Uterus (tissue), 4 donors: Measurements from ENCODE around the gene PDPN. TPM values are rescaled to one million over a fixed set of nuclear protein-coding genes. Genes with fewer than 3 reads are reported as not detected.

ENCODE experiments used
- DNase-seq, 2 donors: peaks; one replicate each; pipeline ENCODE4 v3.0.0-alpha.2; 2019 to 2020
- H3K27ac ChIP-seq, 2 donors: fragments of 200-600 bp; sonication (generic); 1 replicate in 1 of 2; 2 replicates in 1 of 2; pipeline ENCODE4 v1.5.1; 2016 to 2018
- H3K27me3 ChIP-seq, 2 donors: fragments of 200-600 bp; sonication (generic); one replicate each; pipeline ENCODE4 v1.5.1; 2018 to 2019; ENCODE audit warnings: control low read depth in 1 of 2
- H3K36me3 ChIP-seq, 2 donors: fragments of 200-600 bp; sonication (generic); one replicate each; pipeline ENCODE4 v1.5.1; 2019; ENCODE audit warnings: control low read depth in 1 of 2
- H3K4me1 ChIP-seq, 2 donors: fragments of 200-600 bp; sonication (generic); one replicate each; pipeline ENCODE4 v1.5.1; 2018 to 2019; ENCODE audit warnings: control low read depth in 1 of 2
- H3K4me3 ChIP-seq, 2 donors: fragments of 200-600 bp; sonication (generic); 1 replicate in 1 of 2; 2 replicates in 1 of 2; pipeline ENCODE4 v1.5.1; 2018 to 2019; ENCODE audit warnings: mild to moderate bottlenecking in 1 of 2
- H3K9me3 ChIP-seq, 2 donors: fragments of 200-600 bp; sonication (generic); one replicate each; pipeline ENCODE4 v1.5.1; 2019; ENCODE audit warnings: control low read depth in 1 of 2
- CTCF ChIP-seq, 4 experiments: fragments of 200-600 bp in 2 of 4; fragments of 450-650 bp in 2 of 4; sonication (generic) in 2 of 4; IDR thresholded peaks; one replicate each; pipeline ENCODE4 v1.5.1; 2016 to 2019; ENCODE audit warnings: antibody characterized with exemption in 4 of 4, mild to moderate bottlenecking in 2 of 4, moderate library complexity in 1 of 4
- POLR2A ChIP-seq, 2 donors: fragments of 450-650 bp; IDR thresholded peaks; one replicate each; pipeline ENCODE4 v1.6.1; 2016; ENCODE audit warnings: antibody characterized with exemption in 2 of 2, mild to moderate bottlenecking in 1 of 2, moderate library complexity in 1 of 2
- intact Hi-C: fragments of 100-400 bp; cut with DNase I; formaldehyde crosslinking; loops from one replicate; pipeline ENCODE4 v1.15.1; 2023; ENCODE audit warnings: low total_unique reads
- total RNA-seq, 4 donors: library from RNA; depleted of rRNA in 3 of 4; stranded (reverse); fragments of >200 nt in 3 of 4; gene quantifications; one replicate each; pipeline versions ENCODE4 v1.1.0 to v1.2.4, GENCODE V29; 2014 to 2023
- donor health status: DM: yes; HTN: yes; CAD: no.

PDPN gene
- 10 to 100 TPM; 17.7 to 50.0 (median 30.7) TPM for total RNA-seq

DNA sequence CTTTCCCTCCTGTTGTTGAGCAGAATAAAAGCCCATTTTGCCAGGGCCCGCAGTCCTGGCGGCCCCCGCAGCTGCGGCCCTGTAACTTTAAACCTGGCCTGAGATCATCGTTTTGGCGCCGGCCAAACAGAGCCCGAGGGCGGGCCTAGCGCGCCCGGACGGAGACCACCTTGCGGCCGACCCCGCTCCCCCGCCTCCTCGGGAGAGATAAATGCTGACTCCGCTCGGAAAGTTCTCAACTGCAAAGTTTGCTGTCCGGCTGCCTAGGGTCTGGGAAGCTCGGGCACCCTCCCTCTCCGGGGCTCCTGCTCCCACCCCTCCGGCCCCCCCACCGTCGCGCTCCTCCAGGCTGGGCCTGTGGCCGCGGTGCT is at the start of gene PDPN:
TSS of gene PDPN (plus strand) at position 238 of the 371 bp plus-strand sequence. CDS start 202 bp downstream, outside the sequence.
- peak within 1 kb of the TSS; percentile 57 to 64 for H3K4me3 ChIP-seq
- intact Hi-C loops = no loop called here

GRCh38 chr1:13535227-13535626 is 48.4 kb upstream of the PDPN start:
- intact Hi-C loops = no loop called here
- TF ChIP-seq POLR2A (IDR thresholded peaks at IDR 0.05) = no peak
- Histone ChIP-seq H3K4me3 (no peak overlapping the region), H3K27ac (no peak overlapping the region), H3K4me1 (no peaks in the 10 kb centered on the region), H3K36me3 (no peaks in the 10 kb centered on the region), H3K9me3 (no peaks in the 10 kb centered on the region), H3K27me3 (no peaks in the 10 kb centered on the region)
- DNase-seq = no peak

More for the DNA sequence above, at the start of gene PDPN:
- H3K9me3 ChIP-seq = no peaks in the 10 kb centered on the region
- H3K27ac ChIP-seq = peak within 1 kb of the TSS; percentile 78 to 89
- H3K36me3 ChIP-seq = peaks cover 0 to 2% of the 10 kb centered on the region in 2 donors
- H3K27me3 ChIP-seq = no peaks in the 10 kb centered on the region
- H3K4me1 ChIP-seq = no peaks in the 10 kb centered on the region
- DNase-seq = peak; percentile 77 to 79
- TF ChIP-seq POLR2A (IDR thresholded peaks at IDR 0.05) (peak; percentile 32 to 41), CTCF (IDR thresholded peaks at IDR 0.05) (no peak)

DNA sequence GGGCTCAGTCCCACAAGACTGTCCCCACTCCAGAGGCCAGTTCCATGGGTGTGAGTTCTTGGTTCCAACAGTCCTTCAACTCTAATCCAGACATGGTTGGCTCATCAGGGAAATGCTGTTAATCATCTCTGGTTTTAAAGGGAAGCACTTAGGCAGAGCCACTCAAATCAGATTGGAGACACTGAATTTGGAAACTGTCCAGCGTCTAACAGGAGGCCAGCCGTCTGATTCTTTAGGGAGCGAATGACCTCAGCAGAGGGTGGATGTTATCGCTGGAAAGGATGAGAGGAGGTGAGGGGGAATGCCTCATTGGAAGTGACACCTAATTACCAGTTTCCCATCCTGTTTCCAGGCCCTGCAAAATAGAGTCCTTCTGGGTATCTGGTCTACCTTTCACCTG is 47.1 kb upstream of the PDPN start:
- intact Hi-C loops = no loop called here
- H3K27ac ChIP-seq = no peak overlapping the region
- no peak for DNase-seq
- H3K4me3 ChIP-seq = no peak overlapping the region
- H3K36me3 ChIP-seq = no peaks in the 10 kb centered on the region
- H3K27me3 ChIP-seq = no peaks in the 10 kb centered on the region
- no peaks in the 10 kb centered on the region for H3K9me3 ChIP-seq
- TF ChIP-seq POLR2A (IDR thresholded peaks at IDR 0.05) (no peak), CTCF (IDR thresholded peaks at IDR 0.05) (no peak)
- H3K4me1 ChIP-seq = no peaks in the 10 kb centered on the region

DNA sequence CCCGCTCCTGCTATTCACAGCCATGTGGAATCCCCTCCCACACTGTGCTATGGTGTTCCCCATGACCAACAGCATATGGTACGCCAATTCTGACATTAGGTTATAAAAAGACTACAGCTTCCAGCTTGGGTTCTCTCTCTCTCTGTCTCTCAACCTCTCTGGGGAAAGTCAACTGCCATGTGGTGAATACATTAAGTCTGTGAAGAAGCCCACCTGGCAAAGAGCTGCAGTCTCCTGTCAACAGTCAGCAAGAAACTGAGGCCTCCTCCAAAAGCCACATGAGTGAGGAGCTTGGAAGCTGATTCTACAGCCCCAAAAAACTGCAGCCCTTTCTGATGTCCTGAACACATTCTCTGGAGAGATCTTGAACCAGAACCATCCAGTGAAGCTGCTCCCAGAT is 44.8 kb upstream of the PDPN start:
- Histone ChIP-seq H3K27me3 (no peaks in the 10 kb centered on the region), H3K4me1 (no peaks in the 10 kb centered on the region), H3K9me3 (no peaks in the 10 kb centered on the region), H3K4me3 (no peak overlapping the region), H3K27ac (no peak overlapping the region), H3K36me3 (no peaks in the 10 kb centered on the region)
- intact Hi-C loops = no loop called here
- TF ChIP-seq CTCF (IDR thresholded peaks at IDR 0.05) = no peak
- TF ChIP-seq POLR2A (IDR thresholded peaks at IDR 0.05) = no peak
- no peak for DNase-seq

GRCh38 chr1:13539683-13540082 is 43.9 kb upstream of the PDPN start:
- intact Hi-C loops = no loop called here
- Histone ChIP-seq H3K9me3 (no peaks in the 10 kb centered on the region), H3K27me3 (no peaks in the 10 kb centered on the region), H3K36me3 (no peaks in the 10 kb centered on the region), H3K27ac (no peak overlapping the region), H3K4me3 (no peak overlapping the region), H3K4me1 (no peaks in the 10 kb centered on the region)
- no peak for DNase-seq
- TF ChIP-seq CTCF (IDR thresholded peaks at IDR 0.05) (no peak), POLR2A (IDR thresholded peaks at IDR 0.05) (no peak)

DNA sequence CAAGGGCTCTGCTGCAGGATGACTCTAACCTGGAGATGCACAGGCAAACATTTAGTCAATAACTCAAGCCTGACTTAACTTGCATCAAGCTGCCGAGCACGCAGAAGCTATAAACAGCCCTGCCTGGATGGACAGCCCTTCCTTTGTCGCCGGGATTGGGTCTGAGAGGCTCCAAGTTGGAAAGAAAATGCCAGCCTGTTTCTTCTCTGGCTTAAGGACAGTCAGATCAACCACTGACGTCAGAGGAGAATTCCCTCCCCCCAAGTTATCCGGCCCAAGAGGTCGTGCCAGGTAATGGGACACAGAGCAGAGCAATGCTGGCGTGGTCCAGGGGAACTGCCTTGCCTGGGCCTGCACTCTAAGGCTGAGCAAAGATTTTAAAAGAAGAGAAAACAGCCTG is 42.8 kb upstream of the PDPN start:
- DNase-seq = no peak
- Histone ChIP-seq H3K9me3 (no peaks in the 10 kb centered on the region), H3K27ac (no peak overlapping the region), H3K36me3 (no peaks in the 10 kb centered on the region), H3K27me3 (no peaks in the 10 kb centered on the region), H3K4me1 (no peaks in the 10 kb centered on the region), H3K4me3 (no peak overlapping the region)
- intact Hi-C loops = no loop called here
- TF ChIP-seq CTCF (IDR thresholded peaks at IDR 0.05) = no peak
- no peak for TF ChIP-seq POLR2A (IDR thresholded peaks at IDR 0.05)
